Vagina (tissue), 2 donors: ENCODE data around the gene VWC2L. TPM values are rescaled to one million over a fixed set of nuclear protein-coding genes. Genes with fewer than 3 reads are reported as not detected.

Experiments
- DNase-seq, 2 donors: peaks; one replicate each; pipeline ENCODE4 v3.0.0-alpha.2; 2017; ENCODE audit errors: extremely low spot score in 2 of 2
- H3K27ac ChIP-seq: fragments of 200-600 bp; sonication (generic); one replicate; pipeline ENCODE4 v1.5.1; 2019
- H3K27me3 ChIP-seq: fragments of 200-600 bp; sonication (generic); one replicate; pipeline ENCODE4 v1.5.1; 2019
- H3K36me3 ChIP-seq, 2 donors: fragments of 200-600 bp; sonication (generic); one replicate each; pipeline ENCODE4 v1.5.1; 2017 to 2019
- H3K4me1 ChIP-seq: fragments of 200-600 bp; sonication (generic); one replicate; pipeline ENCODE4 v1.5.1; 2019
- H3K4me3 ChIP-seq, 2 donors: fragments of 200-600 bp; sonication (generic); 1 replicate in 1 of 2; 2 replicates in 1 of 2; pipeline ENCODE4 v1.5.1; 2016 to 2019
- H3K9me3 ChIP-seq: fragments of 200-600 bp; sonication (generic); one replicate; pipeline ENCODE4 v1.5.1; 2019
- POLR2A ChIP-seq, 2 donors: fragments of 450-650 bp; IDR thresholded peaks; one replicate each; pipeline ENCODE4 v1.6.1; 2017; ENCODE audit warnings: antibody characterized with exemption in 2 of 2, mild to moderate bottlenecking in 2 of 2, moderate library complexity in 2 of 2
- POLR2AphosphoS5 ChIP-seq, 2 donors: sonication (generic); formaldehyde crosslinking; IDR thresholded peaks; one replicate each; pipeline ENCODE4 v1.9.0; 2017; ENCODE audit warnings: antibody characterized with exemption in 2 of 2, mild to moderate bottlenecking in 2 of 2, low read depth in 1 of 2; ENCODE audit not compliant: insufficient read depth in 1 of 2
- intact Hi-C: fragments of 100-400 bp; cut with DNase I; formaldehyde crosslinking; loops from one replicate; pipeline ENCODE4 v1.15.1; 2023
- total RNA-seq: library from RNA; depleted of rRNA; stranded (reverse); fragments of >200 nt; gene quantifications from one replicate; pipeline ENCODE4 v1.2.3, GENCODE V29; 2016
- TF ChIP-seq, protein P1 (sequence below), 3 experiments: fragments of 450-650 bp in 2 of 3; fragments of 200-600 bp in 1 of 3; sonication (generic) in 1 of 3; IDR thresholded peaks; one replicate each; pipeline ENCODE4 v1.5.1; 2017 to 2019; ENCODE audit warnings: antibody characterized with exemption in 3 of 3, mild to moderate bottlenecking in 2 of 3, moderate library complexity in 2 of 3

The VWC2L gene
- total RNA-seq, 1 donor from 2014 or later = not detected

DNA sequence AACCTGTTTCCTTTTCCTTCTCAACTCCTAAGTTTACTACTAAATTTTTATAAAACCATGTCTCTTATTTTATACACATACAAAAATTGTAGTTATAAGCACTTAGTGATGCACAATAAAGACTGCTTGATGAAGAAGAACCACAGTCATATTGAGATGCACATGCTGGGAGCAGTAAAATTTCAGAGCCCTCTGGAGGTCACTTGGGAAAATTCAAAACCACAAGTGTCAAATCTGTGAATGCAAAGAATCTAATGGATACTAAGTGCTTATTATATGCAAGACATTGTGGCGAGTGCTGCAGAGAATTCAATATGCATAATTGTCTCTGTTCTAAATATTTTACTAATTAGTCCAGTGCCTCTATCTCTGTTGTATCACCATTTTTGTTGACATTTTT, 180.5 kb downstream of the VWC2L start:
- TF ChIP-seq POLR2AphosphoS5 (IDR thresholded peaks at IDR 0.05; ENCODE audit: insufficient read depth in 1 of 2, low read depth in 1 of 2) (no peak), POLR2A (IDR thresholded peaks at IDR 0.05) (no peak)
- TF ChIP-seq, protein P1, sequence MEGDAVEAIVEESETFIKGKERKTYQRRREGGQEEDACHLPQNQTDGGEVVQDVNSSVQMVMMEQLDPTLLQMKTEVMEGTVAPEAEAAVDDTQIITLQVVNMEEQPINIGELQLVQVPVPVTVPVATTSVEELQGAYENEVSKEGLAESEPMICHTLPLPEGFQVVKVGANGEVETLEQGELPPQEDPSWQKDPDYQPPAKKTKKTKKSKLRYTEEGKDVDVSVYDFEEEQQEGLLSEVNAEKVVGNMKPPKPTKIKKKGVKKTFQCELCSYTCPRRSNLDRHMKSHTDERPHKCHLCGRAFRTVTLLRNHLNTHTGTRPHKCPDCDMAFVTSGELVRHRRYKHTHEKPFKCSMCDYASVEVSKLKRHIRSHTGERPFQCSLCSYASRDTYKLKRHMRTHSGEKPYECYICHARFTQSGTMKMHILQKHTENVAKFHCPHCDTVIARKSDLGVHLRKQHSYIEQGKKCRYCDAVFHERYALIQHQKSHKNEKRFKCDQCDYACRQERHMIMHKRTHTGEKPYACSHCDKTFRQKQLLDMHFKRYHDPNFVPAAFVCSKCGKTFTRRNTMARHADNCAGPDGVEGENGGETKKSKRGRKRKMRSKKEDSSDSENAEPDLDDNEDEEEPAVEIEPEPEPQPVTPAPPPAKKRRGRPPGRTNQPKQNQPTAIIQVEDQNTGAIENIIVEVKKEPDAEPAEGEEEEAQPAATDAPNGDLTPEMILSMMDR (IDR thresholded peaks at IDR 0.05) = no peak
- Histone ChIP-seq H3K4me1 (no peaks in the 10 kb centered on the region), H3K4me3 (no peak overlapping the region), H3K9me3 (no peaks in the 10 kb centered on the region), H3K36me3 (no peaks in the 10 kb centered on the region), H3K27ac (no peak overlapping the region), H3K27me3 (no peaks in the 10 kb centered on the region)
- intact Hi-C loops = no loop called here
- no peak for DNase-seq

DNA sequence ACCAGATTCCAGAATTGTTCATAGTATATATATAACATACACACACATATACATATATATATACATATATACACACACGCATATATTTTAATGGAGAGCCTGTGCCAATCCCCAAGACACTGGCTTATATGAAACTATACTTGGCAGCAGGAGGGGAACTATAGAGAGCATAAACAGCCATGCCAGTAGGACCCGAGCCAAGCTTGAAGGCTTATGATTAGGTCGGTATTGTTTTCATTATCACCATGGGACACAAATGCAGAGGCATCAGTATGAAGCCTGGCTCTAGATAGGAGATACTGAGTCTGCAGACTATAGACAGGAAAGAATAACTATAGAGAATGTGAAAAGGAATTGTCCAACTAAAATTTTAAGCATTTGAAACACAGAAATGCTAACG, 181.2 kb downstream of the VWC2L start:
- no peak overlapping the region for H3K27ac ChIP-seq
- DNase-seq = no peak
- H3K27me3 ChIP-seq = no peaks in the 10 kb centered on the region
- H3K36me3 ChIP-seq = no peaks in the 10 kb centered on the region
- no peaks in the 10 kb centered on the region for H3K9me3 ChIP-seq
- H3K4me3 ChIP-seq = no peak overlapping the region
- TF ChIP-seq, protein P1 (IDR thresholded peaks at IDR 0.05) = no peak
- no peak for TF ChIP-seq POLR2AphosphoS5 (IDR thresholded peaks at IDR 0.05; ENCODE audit: insufficient read depth in 1 of 2, low read depth in 1 of 2)
- no peak for TF ChIP-seq POLR2A (IDR thresholded peaks at IDR 0.05)
- intact Hi-C loops = no loop called here
- no peaks in the 10 kb centered on the region for H3K4me1 ChIP-seq

DNA sequence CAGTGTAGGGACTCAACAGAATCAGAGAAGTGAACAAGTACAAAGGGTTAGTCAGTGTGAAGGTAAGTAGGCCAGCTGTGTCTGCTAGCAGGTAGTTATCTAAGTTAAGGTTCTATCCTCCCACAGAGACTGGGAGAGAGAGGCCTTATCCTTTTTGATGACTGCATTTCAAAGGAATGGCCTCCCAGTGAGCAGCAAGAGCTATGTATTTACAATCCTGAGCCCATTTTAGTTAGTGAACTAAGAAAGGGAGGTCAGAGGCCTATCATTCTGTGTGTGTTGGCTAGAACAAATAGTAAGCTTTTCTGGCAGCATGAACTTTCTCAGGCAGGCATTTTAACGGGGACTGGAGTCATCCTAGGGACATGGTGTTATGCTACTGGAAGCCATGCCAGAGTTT, 182.9 kb downstream of the VWC2L start:
- Histone ChIP-seq H3K9me3 (no peaks in the 10 kb centered on the region), H3K36me3 (no peaks in the 10 kb centered on the region)
- intact Hi-C loops = no loop called here

DNA sequence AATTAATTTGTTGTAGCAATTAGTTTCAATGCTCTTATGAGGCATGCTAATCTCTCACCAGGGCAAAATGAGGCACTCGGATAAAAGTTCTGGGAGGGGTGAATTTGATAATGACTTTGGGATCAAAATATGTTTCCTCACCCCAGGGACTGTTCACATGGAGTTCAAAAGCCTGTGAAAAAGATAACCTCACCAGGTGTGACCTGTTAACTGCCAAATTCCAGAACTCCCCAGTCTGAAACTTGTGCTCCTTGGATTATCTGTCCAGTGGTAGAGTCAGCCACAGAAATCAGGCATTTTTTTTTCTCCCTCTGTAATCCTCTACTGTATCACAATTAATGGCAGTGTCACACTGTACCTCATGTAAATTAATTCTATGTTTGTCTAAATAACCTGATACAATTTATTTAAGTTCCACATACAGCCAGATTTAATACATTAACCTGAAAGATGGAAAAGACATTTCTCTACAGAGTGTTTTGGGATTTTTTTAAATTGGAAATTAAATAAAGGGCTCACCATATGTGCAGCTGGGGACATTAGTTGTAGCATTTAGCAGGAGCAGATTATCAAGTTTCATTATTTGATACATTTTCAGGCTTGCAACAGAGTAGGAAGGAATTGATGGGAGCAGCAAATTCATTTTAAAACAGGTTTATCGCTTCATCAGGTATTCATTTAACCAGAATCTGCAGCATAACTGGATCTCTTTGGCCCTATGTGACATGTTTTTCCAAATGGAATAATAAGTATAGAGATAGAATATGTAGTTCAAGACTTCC, 191.2 kb downstream of the VWC2L start:
- no peak overlapping the region for H3K27ac ChIP-seq
- intact Hi-C loops = no loop called here
- no peak overlapping the region for H3K4me3 ChIP-seq
- no peaks in the 10 kb centered on the region for H3K27me3 ChIP-seq
- TF ChIP-seq POLR2A (IDR thresholded peaks at IDR 0.05) (no peak), POLR2AphosphoS5 (IDR thresholded peaks at IDR 0.05; ENCODE audit: insufficient read depth in 1 of 2, low read depth in 1 of 2) (no peak)
- no peaks in the 10 kb centered on the region for H3K9me3 ChIP-seq
- H3K4me1 ChIP-seq = no peaks in the 10 kb centered on the region
- no peak for DNase-seq
- H3K36me3 ChIP-seq = no peaks in the 10 kb centered on the region

More for the DNA sequence above, 182.9 kb downstream of the VWC2L start:
- Histone ChIP-seq H3K27me3 (no peaks in the 10 kb centered on the region), H3K4me1 (no peaks in the 10 kb centered on the region), H3K27ac (no peak overlapping the region), H3K4me3 (no peak overlapping the region)
- TF ChIP-seq POLR2AphosphoS5 (IDR thresholded peaks at IDR 0.05; ENCODE audit: insufficient read depth in 1 of 2, low read depth in 1 of 2) (no peak), POLR2A (IDR thresholded peaks at IDR 0.05) (no peak)
- TF ChIP-seq, protein P1 (IDR thresholded peaks at IDR 0.05) = no peak
- DNase-seq = no peak

DNA sequence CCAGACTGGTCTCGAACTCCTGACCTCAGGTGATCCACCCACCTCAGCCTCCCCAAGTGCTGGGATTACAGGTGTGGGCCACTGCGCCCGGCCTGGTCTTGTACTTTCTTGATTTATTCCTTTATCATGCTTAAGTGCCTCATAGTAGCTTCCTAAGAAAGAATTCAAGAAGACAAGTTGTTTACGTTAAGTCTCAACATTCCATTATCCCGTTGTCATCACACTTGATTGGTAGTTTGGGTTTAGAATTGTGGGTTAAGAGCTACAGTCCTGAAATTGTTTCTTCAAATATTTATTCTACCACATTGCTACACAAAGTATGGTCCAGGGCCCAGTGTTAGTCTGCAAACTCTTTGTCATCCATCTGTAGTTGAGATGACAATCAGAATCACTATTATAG, 194.0 kb downstream of the VWC2L start:
- DNase-seq = no peak
- no peaks in the 10 kb centered on the region for H3K9me3 ChIP-seq
- TF ChIP-seq, protein P1 (IDR thresholded peaks at IDR 0.05) = no peak
- TF ChIP-seq POLR2AphosphoS5 (IDR thresholded peaks at IDR 0.05; ENCODE audit: insufficient read depth in 1 of 2, low read depth in 1 of 2) = no peak
- no peak for TF ChIP-seq POLR2A (IDR thresholded peaks at IDR 0.05)
- H3K4me1 ChIP-seq = no peaks in the 10 kb centered on the region
- no peak overlapping the region for H3K27ac ChIP-seq
- H3K4me3 ChIP-seq = no peak overlapping the region
- intact Hi-C loops = no loop called here
- no peaks in the 10 kb centered on the region for H3K27me3 ChIP-seq
- H3K36me3 ChIP-seq = no peaks in the 10 kb centered on the region
